Activated CD8-positive, alpha-beta memory T cell treated with anti-CD3 and anti-CD28 coated beads for 1 hour (primary cell): ENCODE measurements around the gene LRRC3.

Source experiments
- DNase-seq, 2 donors: peaks; one replicate each; pipeline ENCODE4 v3.0.0-alpha.2; 2020; ENCODE audit warnings: low read depth in 1 of 2; ENCODE audit errors: extremely low read depth in 1 of 2

Gene LRRC3

DNA sequence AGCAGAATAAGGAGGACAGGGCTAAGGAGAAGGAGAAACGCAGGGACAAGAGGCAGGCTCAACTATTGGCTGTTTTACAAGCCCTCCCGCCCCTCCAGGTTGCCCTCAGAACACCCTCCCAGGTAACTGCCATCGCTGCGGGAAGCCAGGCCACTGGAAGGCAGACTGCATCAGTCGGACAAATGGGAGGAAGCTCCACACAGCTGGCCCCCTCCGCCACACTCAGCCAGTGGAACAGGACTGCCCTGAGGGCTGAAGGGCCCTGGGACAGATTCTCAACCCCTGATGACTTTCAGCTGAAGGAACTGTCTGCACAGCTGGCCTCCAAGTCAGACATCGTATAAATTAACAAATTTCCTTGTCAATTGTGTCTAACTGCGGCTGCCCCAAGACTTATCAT is 21.8 kb downstream of the LRRC3 start:
- DNase-seq = no peak

DNA sequence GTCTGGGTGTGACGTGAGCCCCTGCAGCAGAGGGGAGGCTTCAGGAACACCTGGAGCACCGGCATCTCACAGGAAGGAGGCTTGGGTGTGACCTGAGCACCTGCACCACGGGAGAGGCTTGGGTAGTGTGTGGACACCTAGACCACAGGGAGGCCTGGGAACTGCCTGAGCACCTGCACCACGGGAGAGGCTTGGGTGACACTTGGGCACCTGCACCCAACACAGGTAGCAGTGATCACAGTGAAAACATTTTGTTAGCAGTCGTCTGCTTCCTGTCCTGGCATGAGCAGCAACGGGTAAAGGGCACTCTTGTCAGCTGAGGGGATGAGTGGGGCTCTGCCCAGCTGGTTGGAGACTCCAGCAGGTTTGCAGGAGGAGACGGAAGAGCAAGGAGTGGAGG is 22.4 kb downstream of the LRRC3 start:
- DNase-seq = no peak

DNA sequence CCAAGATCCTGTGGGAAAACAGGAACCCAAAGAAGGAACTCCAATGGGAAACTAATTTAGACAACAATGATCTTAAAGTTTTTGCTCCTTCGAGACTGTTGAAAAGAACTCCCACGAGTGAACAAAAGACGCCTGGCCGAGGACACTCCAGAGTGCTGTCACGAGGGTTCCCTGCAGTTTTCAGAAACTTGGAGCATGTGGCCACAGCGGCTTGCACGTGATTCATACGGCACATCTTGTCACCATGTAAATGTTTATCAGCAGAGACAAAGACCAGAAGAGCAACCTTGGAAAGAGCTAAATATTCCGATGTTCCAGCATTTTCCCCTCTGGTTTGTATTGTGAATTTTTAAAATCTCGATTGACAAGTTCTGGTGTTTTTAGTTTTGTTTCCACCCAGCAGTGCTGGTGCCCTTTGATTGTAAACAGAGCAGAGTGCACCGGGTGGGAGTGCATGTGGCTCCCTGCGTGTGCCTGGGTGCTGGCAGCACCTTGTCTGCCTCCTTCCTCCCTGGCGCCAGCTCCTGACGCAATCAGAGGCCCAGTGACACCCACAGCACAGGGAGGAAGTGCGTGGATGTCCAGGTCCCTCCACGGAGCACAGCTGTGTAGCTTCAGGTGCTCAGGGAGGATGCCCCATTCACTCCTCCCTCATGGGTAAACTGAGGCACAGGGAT is 23.0 kb downstream of the LRRC3 start:
- DNase-seq = no peak

DNA sequence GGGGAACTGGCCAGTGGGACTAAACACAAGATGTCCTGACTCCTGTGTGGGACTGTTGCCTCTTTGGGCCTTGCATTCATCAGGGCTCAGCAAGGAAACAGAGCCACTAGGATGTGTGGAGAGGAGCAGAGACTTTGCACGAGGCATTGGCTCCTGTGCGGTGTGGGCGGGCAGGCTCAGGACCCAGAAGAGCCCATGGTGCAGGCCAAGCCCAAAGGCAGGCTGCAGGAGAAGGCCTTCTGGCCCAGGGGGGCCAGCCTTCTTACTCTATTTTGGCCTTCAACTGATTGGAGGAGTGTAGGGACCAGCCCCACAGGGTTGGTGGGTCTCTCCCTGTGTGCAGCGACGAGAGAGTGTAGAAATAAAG is 23.5 kb downstream of the LRRC3 start:
- DNase-seq = no peak

DNA sequence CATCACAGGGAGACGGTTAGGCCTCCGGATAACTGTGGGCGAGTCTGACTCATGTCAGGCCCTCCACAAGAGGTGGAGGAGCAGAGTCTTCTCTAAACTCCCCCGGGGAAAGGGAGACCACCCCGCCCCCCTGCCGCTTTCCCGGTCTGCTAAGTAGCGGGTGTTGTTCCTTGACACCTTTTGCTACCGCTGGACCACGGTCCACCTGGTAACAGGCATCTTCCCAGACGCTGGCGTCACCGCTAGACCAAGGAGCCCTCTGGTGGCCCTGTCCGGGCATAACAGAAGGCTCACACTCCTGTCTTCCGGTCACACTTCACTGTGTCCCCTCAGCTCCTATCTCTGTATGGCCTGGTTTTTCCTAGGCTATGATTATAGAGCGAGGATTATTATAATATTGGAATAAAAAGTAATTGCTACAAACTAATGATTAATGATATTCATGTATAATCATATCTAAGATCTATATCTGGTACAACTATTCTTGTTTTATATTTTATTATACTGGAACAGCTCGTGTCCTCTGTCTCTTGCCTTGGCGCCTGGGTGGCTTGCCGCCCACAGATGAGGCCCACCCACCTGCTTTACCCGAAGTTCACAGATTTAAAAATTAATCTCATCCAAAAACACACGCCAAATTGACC is 24.4 kb downstream of the LRRC3 start:
- peak in 1 of 2 donors; percentile 8 for DNase-seq

DNA sequence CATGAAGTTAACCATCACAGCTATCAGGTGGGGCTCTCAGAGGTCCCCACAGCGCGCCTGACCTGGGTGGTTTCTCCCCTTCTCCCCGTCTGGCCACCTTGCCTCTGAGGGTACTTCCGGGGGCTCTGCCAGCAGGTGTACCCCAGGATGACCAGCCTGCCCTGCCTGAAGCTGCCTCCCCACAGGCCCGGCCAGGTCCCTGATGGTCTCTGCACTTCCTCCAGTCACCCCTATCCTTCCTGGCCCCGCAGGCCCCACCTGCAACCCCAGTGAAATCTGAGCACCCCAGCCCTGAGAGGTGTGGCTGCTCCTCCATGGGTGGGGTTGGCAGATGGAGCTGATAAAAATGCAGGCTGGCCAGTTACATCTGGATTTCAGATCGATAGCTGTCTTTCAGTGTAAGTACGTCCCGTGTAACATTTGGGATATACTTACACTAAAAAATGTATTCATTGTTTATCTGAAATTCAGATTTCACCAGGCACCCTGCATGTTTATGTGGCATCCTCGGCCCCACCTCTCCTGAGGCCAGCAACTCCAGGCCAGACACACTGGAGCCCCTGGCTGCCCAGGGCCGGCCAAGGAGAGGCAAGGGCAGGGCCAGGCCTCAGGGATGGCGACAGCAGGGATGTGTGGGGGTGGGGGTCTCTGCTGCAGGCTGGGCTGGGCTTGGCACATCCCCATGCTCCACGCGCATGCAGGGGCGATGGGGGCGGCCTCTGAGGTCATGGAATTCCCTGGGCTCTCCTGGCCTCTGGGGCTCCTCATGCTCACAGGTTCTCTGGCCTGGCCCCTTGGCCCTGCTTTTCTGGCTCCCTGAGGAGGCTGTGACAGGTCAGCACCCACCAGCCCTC is 25.1 kb downstream of the LRRC3 start:
- DNase-seq = no peak

DNA sequence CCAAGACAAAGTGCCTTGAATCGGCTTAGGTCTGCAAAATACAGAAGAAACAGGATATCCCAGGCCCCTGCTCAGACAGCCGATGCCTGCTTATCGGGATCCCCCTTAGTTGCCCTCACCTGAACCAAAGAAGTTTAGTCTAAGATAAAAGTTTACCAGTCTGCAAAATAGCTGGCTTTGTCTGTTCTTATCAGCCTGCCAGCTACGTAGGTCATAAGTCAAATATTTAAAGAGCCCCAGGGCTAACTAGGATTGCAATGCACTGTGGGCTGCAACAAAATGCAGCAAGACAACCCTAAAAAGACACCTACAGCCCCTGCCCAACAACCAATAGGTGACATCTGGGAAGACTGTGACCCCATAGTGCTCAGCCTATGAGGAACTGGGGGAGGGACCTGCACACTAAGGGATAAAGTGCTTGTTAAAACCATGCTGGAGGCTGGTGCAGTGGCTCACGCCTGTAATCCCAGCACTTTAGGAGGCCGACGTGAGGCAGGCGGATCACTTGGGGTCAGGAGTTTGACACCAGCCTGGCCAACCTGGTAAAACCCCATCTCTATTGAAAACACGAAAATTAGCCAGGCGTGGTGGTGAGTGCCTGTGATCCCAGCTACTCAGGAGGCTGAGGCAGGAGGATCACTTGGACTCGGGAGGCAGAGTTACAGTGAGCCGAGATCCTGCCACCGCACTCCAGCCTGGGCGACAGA is 27.4 kb downstream of the LRRC3 start:
- no peak for DNase-seq

DNA sequence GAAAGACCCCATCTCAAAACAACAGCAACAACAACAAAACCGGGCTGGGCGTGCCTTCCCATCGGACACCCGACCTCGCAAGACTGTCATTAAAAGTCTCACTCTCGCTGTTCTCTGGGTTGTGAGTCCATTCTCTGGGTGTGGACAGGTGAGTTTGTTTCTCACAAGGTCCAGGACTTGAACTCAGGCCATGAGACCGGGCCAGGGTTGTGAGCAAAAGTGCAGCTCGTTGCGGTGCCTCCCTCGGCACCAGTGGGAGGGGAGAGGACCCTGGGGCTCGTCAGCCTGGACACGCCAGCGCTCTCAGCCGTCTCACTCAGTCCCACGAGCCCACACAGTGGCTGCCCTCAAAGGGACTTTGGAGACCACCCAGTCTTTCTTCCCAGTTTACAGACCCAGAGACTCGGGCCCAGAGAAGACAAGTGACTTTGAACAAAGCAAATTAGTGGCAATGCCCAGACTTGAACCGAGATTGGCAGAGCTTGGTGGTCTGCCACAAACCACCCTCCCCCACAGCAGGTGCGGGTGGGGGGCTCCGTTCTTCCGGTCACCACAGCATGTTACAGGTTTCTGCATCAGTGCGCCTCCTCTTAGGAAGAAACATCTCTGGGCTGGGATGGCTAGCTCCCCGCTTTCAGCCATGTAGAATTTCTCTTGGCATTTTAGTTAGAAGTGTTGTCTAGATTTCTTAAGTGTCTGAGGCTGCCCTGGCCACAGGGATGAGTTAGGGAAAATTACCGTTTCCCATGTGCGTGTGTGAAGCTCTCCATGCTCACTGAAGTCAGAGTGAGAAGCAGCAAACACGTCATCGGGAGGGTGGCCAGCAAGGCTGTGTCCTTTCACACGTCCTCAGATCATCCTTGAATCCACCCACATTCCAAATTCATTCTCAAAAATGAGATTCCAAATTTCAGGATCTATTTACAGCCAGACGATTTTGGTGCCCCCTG is 28.3 kb downstream of the LRRC3 start:
- DNase-seq = no peak

DNA sequence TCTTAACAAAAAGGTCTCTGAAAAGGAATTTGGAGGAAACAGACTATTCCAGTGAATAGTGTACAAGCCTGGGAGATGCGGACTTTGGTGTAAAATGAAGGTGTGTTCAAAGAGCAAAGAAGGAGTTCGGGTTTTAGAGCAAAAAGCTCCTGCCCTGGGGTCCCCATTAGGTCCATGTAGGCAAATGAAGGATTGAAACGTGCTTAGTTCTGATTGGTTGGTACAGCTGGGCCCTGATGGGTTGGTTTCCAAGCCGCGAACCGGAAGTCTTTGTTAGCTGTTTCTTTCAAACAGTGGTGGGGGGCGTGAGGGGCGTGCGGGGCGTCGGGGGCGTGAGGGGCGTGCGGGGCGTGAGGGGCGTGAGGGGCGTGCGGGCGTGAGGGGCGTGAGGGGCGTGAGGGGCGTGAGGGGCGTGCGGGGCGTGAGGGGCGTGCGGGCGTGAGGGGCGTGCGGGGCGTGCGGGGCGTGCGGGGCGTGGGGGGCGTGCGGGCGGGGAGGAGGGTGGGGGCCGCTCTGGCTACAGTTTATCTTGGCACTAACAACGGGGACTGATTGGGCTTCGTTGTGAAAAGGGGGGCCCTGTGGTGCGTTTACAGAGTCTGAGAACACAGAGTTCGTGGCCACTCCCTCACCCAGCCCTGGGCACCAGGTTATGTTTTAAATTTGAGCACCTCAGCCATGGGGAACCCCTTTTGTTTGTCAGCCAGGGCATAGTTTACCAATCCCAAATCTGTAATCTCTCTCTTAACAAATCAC is 29.4 kb downstream of the LRRC3 start:
- no peak for DNase-seq

DNA sequence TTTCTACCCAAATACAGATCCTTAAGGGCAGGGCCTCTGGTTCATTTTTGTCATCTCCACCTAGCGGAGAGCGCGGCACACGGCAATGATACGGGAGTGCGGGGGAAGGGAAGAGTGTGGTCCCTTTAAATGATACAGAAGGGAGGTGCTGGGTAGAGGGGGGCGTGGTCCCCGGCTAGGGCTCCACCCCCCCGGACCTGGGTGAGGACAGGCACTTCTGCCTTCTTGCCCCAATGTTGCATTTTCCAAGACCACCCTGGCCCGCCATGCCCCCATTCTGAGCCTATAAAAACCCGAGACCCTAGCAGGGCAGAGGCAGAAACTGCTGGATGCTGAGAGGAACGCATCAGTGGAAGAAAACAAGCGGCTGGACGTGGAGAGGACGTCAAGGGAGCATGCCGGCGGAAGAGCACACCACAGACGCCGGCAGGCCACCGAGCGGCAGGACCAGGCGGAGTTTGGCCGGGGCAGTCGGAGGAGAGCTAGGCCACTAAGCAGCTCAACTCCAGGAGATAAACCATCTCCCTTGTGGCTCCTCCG is 30.0 kb downstream of the LRRC3 start:
- DNase-seq = peak; percentile 8 to 19

DNA sequence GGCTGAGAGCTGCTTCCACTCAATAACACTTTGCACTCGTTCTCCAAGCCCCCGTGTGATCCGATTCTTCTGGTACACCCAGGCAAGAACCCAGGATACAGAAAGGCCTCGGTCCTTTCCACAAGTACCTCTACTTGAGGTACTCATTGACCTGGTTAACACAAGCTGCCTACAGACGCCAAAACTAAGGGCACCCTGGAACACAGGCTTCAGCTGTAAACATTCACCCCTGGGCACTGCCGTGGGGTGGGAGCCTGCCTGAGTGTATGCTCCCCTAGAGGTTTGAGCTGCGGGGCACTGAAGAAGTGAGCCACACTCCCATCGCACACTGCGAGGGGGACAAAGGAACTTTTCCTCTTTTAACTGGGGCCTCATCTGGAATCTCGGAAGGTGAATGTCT is 30.5 kb downstream of the LRRC3 start:
- DNase-seq = no peak

DNA sequence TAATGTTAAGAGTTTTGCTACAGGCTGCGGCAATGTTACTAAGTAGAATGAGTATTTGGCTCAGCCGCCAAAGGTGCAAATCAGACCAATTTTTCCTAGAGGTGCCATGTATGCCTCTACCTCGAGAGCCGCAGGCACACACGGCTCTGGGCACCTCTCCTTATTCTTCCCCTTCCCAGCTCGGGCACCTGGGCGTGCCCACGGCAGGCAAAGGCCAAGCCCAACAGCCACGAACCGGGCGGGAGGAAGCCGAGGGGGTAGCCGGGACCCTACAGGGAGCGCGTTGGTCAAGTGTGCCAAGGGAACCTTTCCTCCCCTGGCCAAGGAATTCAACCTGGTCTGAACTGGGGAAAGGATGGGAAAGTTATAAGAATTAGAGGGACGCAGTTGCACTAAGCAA is 31.0 kb downstream of the LRRC3 start:
- no peak for DNase-seq

DNA sequence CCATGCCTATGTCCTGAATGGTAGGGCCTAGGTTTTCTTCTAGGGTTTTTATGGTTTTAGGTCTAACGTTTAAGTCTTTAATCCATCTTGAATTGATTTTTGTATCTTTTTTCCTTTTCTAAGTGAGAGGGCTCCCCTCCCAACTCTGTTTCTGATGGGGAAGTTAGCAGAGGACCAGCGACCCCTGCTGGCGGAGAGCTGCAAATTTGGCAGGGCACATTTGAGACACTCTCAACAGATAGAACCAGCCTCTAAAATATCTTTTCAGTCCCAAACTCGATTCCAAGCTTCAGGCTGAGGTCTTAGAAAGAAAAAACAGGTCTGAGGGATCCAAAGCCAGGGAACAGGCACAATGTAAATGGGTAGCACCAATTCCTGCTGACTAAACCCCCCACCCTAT is 32.5 kb downstream of the LRRC3 start:
- DNase-seq = peak in 1 of 2 donors; percentile 22

DNA sequence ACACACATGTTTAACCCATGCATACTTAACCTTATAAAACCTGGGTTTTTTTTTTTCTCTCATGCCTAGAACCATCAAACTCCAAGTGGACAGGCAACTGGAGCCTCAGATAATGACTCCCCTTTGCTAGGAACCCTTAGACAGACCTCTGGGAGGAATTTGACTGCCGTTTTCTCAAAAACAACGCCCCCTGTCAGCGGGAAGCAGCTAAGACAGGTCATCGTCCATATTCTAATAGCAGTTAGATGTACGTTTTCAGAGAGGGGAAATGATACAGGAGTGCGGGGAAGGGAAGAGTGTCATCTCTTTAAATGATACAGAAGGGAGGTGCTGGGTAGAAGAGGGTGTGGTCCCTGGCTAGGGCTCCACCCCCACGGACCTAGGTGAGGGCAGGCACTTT is 34.7 kb downstream of the LRRC3 start:
- no peak for DNase-seq

DNA sequence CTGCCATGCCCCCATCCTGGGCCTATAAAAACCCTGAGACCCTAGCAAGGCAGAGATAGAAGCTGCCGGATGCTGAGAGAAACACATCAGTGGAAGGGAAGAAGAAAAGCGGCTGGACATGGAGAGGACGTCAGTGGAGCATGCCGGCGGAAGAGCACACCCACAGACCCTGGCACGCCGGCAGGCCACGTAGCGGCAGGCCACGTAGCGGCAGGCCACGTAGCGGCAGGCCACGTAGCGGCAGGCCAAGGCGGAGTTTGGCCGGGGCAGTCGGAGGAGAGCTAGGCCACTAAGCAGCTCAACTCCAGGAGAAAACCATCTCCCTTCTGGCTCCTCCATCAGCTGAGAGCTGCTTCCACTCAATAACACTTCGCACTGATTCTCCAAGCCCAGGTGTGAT is 35.1 kb downstream of the LRRC3 start:
- no peak for DNase-seq

DNA sequence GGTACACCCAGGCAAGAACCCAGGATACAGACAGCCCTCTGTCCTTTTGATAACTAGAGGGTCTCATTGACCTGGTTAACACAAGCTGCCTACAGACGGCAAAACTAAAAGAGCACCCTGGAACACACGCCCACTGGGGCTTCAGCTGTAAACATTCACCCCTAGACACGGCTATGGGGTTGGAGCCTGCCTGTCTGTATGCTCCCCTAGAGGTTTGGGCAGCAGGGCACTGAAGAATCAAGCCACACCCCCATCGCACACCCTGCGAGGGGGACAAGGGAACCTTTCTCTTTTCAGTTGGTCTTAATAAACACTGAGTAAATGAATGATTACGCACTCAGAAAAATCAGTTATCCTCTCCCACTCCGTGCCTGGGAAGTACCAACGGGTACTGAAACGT is 35.5 kb downstream of the LRRC3 start:
- no peak for DNase-seq

DNA sequence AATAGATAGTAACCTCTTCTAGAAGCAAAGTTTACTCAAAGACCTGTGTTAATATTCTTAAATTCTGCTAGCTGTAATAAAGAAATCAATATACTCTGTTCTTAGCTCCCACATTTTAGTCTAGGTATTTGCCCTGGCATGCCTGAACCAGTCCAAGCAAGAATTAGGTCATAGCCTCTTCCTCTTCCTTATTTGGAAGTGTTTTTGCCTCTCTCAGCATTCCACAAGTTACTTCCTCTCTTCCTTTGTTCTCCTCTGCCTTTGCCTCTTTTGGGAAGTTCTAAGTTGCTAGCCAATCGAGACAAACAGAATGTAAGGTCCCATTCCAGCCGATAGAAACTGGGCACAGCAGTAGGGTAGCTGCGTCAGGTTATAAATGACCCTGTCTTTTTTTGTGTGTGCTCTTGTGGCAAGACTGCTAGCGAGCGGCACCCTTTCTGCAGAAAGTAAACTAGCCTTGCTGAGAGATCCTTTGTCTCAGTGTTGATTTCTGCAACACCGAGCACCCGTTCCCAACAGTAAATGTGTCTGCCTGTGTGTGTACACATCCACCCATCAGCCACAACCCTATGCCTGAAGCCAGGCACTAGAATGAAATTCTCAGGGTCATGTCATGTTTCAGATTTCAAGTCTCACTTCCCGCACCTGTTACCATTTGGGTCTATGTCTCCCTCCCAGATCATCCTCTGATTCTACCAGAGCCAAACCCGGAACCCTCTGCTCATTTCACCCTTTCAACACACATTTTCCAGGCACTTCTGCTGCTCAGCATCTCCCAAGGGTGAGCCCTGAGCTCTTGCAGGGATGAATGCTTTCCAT is 37.5 kb downstream of the LRRC3 start:
- no peak for DNase-seq

DNA sequence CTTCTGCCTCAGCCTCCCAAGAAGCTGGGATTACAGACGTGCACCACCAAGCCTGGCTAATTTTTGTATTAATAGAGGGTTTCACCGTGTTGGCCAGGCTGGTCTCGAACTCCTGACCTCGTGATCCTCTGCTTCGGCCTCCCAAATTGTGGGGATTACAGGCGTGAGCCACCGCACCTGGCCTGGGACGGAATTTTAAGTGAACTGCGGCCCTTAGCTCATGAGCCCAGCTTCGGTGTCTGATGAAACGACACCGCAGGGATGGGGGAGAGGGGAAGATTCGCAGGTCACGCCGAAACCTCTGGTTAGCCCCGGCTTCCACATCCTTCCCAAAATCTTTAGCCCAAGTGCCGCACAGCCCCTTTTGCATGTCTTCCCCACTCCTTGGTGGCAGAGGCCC is 39.1 kb downstream of the LRRC3 start:
- DNase-seq = no peak
